Left lung (tissue), 10 donors: ENCODE results near the gene RPL29. TPM values are rescaled to one million over a fixed set of nuclear protein-coding genes. Genes with fewer than 3 reads are reported as not detected.
A peak's percentile ranks its signal among the peaks of the same experiment; 100 is the strongest.

Experiments
- ATAC-seq: fragments of 200-7000 bp; cut with Tn5 transposase; one replicate; pipeline ENCODE4 v1.9.1; 2020; ENCODE audit warnings: moderate library complexity
- DNase-seq, 4 donors: peaks; one replicate each; pipeline ENCODE4 v3.0.0-alpha.2; 2013 to 2020
- H3K27ac ChIP-seq, 2 donors: fragments of 200-600 bp; sonication (generic) in 1 of 2; one replicate each; pipeline versions ENCODE4 v1.5.0 to v1.8.0; 2020 to 2021
- H3K27me3 ChIP-seq, 2 donors: fragments of 200-600 bp; sonication (generic) in 1 of 2; one replicate each; pipeline versions ENCODE4 v1.5.0 to v1.8.0; 2020 to 2021
- H3K36me3 ChIP-seq, 2 donors: fragments of 200-600 bp; sonication (generic) in 1 of 2; one replicate each; pipeline versions ENCODE4 v1.5.0 to v1.8.0; 2020 to 2021
- H3K4me1 ChIP-seq, 2 donors: fragments of 200-600 bp; one replicate each; pipeline ENCODE4 v1.8.0; 2021
- H3K4me3 ChIP-seq, 2 donors: fragments of 200-600 bp; sonication (generic) in 1 of 2; one replicate each; pipeline versions ENCODE4 v1.5.0 to v1.8.0; 2020 to 2021; ENCODE audit warnings: mild to moderate bottlenecking in 1 of 2
- H3K9me3 ChIP-seq, 2 donors: fragments of 200-600 bp; sonication (generic) in 1 of 2; one replicate each; pipeline versions ENCODE4 v1.5.0 to v1.8.0; 2020 to 2021
- CTCF ChIP-seq, 2 donors: fragments of 200-600 bp; sonication (generic) in 1 of 2; IDR thresholded peaks; one replicate each; pipeline versions ENCODE4 v1.5.0 to v1.8.0; 2021; ENCODE audit warnings: antibody characterized with exemption in 2 of 2
- intact Hi-C, 2 donors: fragments of 100-400 bp; cut with DNase I; formaldehyde crosslinking; loops; one replicate each; pipeline versions ENCODE4 v1.11.2 to v1.14.2; 2022
- polyA plus RNA-seq, 6 donors: library from polyadenylated mRNA; unstranded; fragments of 120-200 nt; gene quantifications; one replicate each; pipeline ENCODE4 v1.2.1, GENCODE V29; 2013; ENCODE audit not compliant: insufficient read length in 6 of 6
- total RNA-seq, 2 donors: library from RNA; stranded (reverse); fragmentation: NEBNext Ultra II Directional; extraction: Animal tissue kit (Norgen Biotek cat#: 25700); gene quantifications; one replicate each; pipeline ENCODE4 v1.2.1, GENCODE V29; 2021
- donor health status: DM: no; HTN: yes; CAD: no.
- donor health status: DM: no; HTN: no; CAD: no.

RPL29 gene
- total and polyA plus RNA-seq, 8 donors, result 854 to 2,169 (median 1,926) TPM

GRCh38 chr3:52041118-52041731 lies 45.5 kb upstream of the RPL29 start:
- no peak for TF ChIP-seq CTCF (IDR thresholded peaks at IDR 0.05)
- H3K27me3 ChIP-seq, result no peaks in the 10 kb centered on the region
- no peaks in the 10 kb centered on the region for H3K9me3 ChIP-seq
- ATAC-seq (no peak), DNase-seq (no peak)
- H3K27ac ChIP-seq, result peak overlapping the region; percentile 7 to 73
- intact Hi-C loops, result no loop called here
- H3K36me3 ChIP-seq, result no peaks in the 10 kb centered on the region
- peaks cover 13 to 28% of the 10 kb centered on the region in 2 donors for H3K4me1 ChIP-seq
- H3K4me3 ChIP-seq, result no peak overlapping the region

DNA sequence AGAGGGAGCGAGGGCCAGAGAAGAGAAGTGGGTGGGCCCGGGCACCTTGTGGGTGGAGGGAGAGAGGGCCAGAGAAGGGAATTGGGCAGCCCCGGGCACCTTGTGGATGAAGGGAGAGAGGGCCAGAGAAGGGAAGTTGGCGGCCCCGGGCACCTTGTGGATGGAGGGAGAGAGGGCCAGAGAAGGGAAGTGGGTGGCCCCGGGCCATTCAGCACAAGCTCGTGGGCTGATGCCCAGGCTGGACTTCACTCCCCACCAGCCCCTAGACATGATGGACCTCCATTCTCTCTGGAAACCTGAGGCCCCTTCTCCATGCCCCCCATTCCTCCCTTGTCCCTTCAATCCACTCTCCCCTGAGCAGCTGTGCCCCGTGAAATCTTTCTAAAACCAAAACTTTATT lies 44.9 kb upstream of the RPL29 start:
- intact Hi-C loops, result no loop called here
- ATAC-seq, result no peak

DNA sequence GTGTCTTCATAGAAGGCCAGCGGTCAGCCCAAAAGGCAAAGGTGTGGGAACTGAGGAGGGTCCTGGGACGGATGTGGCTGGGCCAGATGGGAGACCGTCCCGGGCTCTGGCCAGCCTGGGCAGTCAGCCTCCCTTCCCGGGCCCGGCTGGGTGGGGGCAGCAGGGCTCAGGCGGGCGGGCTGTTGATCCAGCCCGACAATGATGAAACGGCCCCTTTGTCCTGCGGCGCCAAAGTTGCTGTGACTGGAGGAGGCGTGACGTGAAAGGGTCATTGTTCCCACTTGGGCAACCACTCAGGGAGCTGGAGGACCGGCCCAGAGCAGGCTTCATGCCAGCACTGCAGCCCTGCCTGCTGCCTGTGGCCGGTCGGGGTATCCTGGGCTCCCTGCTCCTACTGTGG lies 44.2 kb upstream of the RPL29 start:
- TF ChIP-seq CTCF (IDR thresholded peaks at IDR 0.05), result no peak
- Histone ChIP-seq H3K4me3 (no peak overlapping the region), H3K9me3 (no peaks in the 10 kb centered on the region), H3K4me1 (peaks cover 10 to 20% of the 10 kb centered on the region in 2 donors), H3K27me3 (no peaks in the 10 kb centered on the region), H3K36me3 (no peaks in the 10 kb centered on the region), H3K27ac (peak overlapping the region; percentile 47 to 73)
- intact Hi-C loops, result no loop called here
- DNase-seq (peak; percentile 65 to 91 (median 87)), ATAC-seq (peak; percentile 91)

More for the DNA sequence above, 44.9 kb upstream of the RPL29 start:
- TF ChIP-seq CTCF (IDR thresholded peaks at IDR 0.05), result no peak
- H3K27ac ChIP-seq, result peak overlapping the region; percentile 7 to 73
- DNase-seq, result no peak
- peaks cover 10 to 24% of the 10 kb centered on the region in 2 donors for H3K4me1 ChIP-seq
- H3K4me3 ChIP-seq, result no peak overlapping the region
- H3K27me3 ChIP-seq, result no peaks in the 10 kb centered on the region
- H3K9me3 ChIP-seq, result no peaks in the 10 kb centered on the region
- no peaks in the 10 kb centered on the region for H3K36me3 ChIP-seq

GRCh38 chr3:52039426-52039825 lies 43.7 kb upstream of the RPL29 start:
- Histone ChIP-seq H3K4me3 (no peak overlapping the region), H3K9me3 (no peaks in the 10 kb centered on the region), H3K36me3 (no peaks in the 10 kb centered on the region), H3K27me3 (no peaks in the 10 kb centered on the region), H3K27ac (peak overlapping the region; percentile 47 to 73), H3K4me1 (peaks cover 10 to 20% of the 10 kb centered on the region in 2 donors)
- TF ChIP-seq CTCF (IDR thresholded peaks at IDR 0.05), result no peak
- ATAC-seq (no peak), DNase-seq (no peak)
- intact Hi-C loops, result no loop called here

GRCh38 chr3:52038227-52038626 lies 42.5 kb upstream of the RPL29 start:
- Histone ChIP-seq H3K27ac (no peak overlapping the region), H3K36me3 (no peaks in the 10 kb centered on the region), H3K4me3 (no peak overlapping the region), H3K27me3 (no peaks in the 10 kb centered on the region), H3K9me3 (no peaks in the 10 kb centered on the region), H3K4me1 (peaks cover 10 to 20% of the 10 kb centered on the region in 2 donors)
- intact Hi-C loops, result no loop called here
- DNase-seq (no peak), ATAC-seq (no peak)
- TF ChIP-seq CTCF (IDR thresholded peaks at IDR 0.05), result no peak
